ENCODE measurements around the gene TMEM175.

The TMEM175 gene, protein sequence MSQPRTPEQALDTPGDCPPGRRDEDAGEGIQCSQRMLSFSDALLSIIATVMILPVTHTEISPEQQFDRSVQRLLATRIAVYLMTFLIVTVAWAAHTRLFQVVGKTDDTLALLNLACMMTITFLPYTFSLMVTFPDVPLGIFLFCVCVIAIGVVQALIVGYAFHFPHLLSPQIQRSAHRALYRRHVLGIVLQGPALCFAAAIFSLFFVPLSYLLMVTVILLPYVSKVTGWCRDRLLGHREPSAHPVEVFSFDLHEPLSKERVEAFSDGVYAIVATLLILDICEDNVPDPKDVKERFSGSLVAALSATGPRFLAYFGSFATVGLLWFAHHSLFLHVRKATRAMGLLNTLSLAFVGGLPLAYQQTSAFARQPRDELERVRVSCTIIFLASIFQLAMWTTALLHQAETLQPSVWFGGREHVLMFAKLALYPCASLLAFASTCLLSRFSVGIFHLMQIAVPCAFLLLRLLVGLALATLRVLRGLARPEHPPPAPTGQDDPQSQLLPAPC

DNA sequence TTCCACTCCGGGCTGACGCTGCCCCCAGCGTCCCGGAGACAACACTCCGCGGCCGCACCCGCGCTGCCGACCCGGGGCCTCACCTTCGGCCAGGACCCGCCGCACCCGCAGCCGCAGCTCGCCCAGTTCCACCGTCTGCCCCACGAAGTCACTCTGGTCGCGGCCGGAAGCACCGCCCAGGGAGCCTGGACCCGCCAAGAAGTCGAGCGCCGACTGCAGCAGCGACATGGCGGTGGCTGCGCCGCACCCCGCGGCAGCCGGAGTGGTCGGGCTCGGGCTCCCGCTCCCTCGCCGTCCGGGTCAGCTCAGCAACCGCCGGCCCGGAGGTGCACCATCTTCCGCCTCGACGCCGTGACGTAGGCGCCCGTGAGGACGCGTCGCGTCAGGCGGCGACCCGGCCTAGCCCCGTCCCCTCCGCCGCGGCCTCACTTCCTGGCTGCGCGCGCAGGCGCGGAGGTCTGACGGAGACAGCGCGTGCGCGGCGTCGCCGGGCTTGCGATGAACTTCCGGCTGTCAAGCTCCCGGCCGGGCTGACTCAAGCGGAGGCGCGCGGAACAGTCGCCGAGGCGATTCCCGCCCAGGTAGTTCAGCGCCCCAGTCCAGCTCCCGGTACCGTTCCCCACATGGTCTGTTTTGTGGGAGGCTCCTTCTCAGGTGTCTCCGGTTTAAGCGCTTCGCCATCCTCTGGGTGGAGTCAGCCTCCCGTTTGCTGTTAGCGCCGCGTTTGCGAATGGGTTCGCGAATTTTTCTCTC, at the start of gene TMEM175, which contains the start of gene GAK:
Gene TMEM175 (plus strand): TSS at position 501 of the 753 bp plus-strand sequence. CDS start 15,280 bp downstream, outside the sequence.
Gene GAK (minus strand): TSS at position 357 of the 753 bp plus-strand sequence. CDS start 129 bp downstream, at position 228.
- Histone ChIP-seq H3F3A (ENCODE audit: control insufficient read depth, insufficient read depth) (peaks cover 30% of the 10 kb centered on the region), H3K4me2 (ENCODE audit: low read length) (peak within 1 kb of the TSS; percentile 99), H3K27ac (ENCODE audit: low read depth, low read length) (peak within 1 kb of the TSS; percentile 25; the same call in 1 of the 2 replicates), H3K36me3 (ENCODE audit: control insufficient read depth, low read length) (peaks cover 4% of the 10 kb centered on the region), H3K4me3 (ENCODE audit: low read length) (peak within 1 kb of the TSS; percentile 98), H3K9me3 (ENCODE audit: control insufficient read depth, insufficient read depth, low read length) (no peaks in the 10 kb centered on the region), H3K79me2 (ENCODE audit: control insufficient read depth, low read length) (peaks cover 50% of the 10 kb centered on the region), H4K20me1 (ENCODE audit: control insufficient read depth, insufficient read depth, low read depth, low read length) (peaks cover 20% of the 10 kb centered on the region), H3K27me3 (ENCODE audit: control insufficient read depth, low read length) (peaks cover 18% of the 10 kb centered on the region), H3K4me1 (ENCODE audit: control insufficient read depth, low read length) (peaks cover 58% of the 10 kb centered on the region), H3K9me2 (replicated peaks; ENCODE audit: control insufficient read depth, low read length) (no peaks in the 10 kb centered on the region)
- no peak for TF ChIP-seq EZH2phosphoT487 (IDR thresholded peaks at IDR 0.05; ENCODE audit: borderline replicate concordance, low read length)
- TF ChIP-seq, protein P1, sequence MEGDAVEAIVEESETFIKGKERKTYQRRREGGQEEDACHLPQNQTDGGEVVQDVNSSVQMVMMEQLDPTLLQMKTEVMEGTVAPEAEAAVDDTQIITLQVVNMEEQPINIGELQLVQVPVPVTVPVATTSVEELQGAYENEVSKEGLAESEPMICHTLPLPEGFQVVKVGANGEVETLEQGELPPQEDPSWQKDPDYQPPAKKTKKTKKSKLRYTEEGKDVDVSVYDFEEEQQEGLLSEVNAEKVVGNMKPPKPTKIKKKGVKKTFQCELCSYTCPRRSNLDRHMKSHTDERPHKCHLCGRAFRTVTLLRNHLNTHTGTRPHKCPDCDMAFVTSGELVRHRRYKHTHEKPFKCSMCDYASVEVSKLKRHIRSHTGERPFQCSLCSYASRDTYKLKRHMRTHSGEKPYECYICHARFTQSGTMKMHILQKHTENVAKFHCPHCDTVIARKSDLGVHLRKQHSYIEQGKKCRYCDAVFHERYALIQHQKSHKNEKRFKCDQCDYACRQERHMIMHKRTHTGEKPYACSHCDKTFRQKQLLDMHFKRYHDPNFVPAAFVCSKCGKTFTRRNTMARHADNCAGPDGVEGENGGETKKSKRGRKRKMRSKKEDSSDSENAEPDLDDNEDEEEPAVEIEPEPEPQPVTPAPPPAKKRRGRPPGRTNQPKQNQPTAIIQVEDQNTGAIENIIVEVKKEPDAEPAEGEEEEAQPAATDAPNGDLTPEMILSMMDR (IDR thresholded peaks at IDR 0.05; ENCODE audit: low read depth, low read length, poor library complexity, severe bottlenecking) = no peak

DNA sequence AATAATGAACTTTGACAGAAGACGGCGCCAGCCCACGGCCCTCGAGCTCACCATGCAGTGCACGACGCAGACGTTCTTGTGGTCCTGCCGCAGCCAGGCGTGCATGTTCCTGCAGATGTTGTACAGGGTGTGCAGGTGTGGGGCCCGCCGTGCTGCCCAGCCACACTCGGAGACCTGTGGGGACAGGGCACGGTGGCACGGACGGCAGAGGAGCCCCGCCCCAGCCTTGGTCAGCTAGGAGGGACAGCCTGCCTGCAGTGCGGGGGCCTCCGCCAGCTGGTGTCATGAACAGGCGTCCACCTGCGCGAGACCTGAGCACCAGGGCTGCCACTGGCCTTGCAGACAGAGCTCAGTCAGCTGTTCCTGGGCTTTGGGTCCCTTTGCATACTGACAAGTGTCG, 49.6 kb upstream of the TMEM175 start:
- Histone ChIP-seq H3K36me3 (ENCODE audit: control insufficient read depth, low read length) (peaks cover 14% of the 10 kb centered on the region; the same call in 1 of the 2 replicates), H3K4me1 (ENCODE audit: control insufficient read depth, low read length) (no peaks in the 10 kb centered on the region), H3K79me2 (ENCODE audit: control insufficient read depth, low read length) (no peaks in the 10 kb centered on the region), H3K4me3 (ENCODE audit: low read length) (no peak overlapping the region), H4K20me1 (ENCODE audit: control insufficient read depth, insufficient read depth, low read depth, low read length) (no peaks in the 10 kb centered on the region), H3K27me3 (ENCODE audit: control insufficient read depth, low read length) (no peaks in the 10 kb centered on the region), H3F3A (ENCODE audit: control insufficient read depth, insufficient read depth) (no peaks in the 10 kb centered on the region), H3K9me2 (replicated peaks; ENCODE audit: control insufficient read depth, low read length) (no peaks in the 10 kb centered on the region), H3K4me2 (ENCODE audit: low read length) (no peak overlapping the region), H3K27ac (ENCODE audit: low read depth, low read length) (no peak overlapping the region), H3K9me3 (ENCODE audit: control insufficient read depth, insufficient read depth, low read length) (peaks cover 6% of the 10 kb centered on the region; the same call in 1 of the 2 replicates)
- TF ChIP-seq, protein P1 (IDR thresholded peaks at IDR 0.05; ENCODE audit: low read depth, low read length, poor library complexity, severe bottlenecking) = no peak
- TF ChIP-seq EZH2phosphoT487 (IDR thresholded peaks at IDR 0.05; ENCODE audit: borderline replicate concordance, low read length) = no peak

DNA sequence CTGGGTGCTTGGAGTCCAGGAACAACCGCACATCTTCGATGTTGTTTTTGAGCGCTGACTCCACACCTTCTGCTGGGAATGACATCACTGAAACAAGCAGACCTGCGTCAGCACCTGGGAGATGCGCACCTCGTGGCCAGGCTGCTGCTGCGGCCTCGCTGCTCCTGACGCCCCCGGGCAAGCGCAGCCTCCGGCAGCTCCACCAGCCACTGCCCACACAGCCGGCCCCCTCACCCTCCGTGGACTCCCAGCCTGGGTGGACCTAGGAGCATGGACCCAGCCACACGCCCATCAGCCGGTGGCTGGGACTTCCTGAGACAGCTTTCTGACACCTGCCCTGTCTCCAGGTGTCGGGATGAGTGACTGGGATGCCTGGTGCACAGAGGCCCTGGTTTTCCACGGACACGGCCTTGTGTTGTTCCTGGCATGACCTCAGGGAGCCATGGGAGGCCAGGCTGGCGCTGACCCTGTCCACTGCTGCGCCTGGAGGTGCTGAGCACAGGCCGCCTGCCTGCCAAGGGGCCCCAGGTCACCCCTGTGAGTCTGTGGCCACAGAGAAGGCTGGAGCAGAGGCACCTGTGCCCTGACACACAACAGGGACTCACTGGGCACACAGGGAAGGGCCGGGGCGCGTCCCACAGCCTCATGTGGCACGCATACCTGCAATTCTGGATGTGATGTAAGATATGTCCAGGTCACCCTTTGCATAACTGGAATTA, 48.7 kb upstream of the TMEM175 start:
- Histone ChIP-seq H4K20me1 (ENCODE audit: control insufficient read depth, insufficient read depth, low read depth, low read length) (no peaks in the 10 kb centered on the region), H3K27ac (ENCODE audit: low read depth, low read length) (no peak overlapping the region), H3K4me2 (ENCODE audit: low read length) (no peak overlapping the region), H3K36me3 (ENCODE audit: control insufficient read depth, low read length) (peaks cover 21% of the 10 kb centered on the region), H3K27me3 (ENCODE audit: control insufficient read depth, low read length) (no peaks in the 10 kb centered on the region), H3K9me2 (replicated peaks; ENCODE audit: control insufficient read depth, low read length) (no peaks in the 10 kb centered on the region), H3K4me3 (ENCODE audit: low read length) (no peak overlapping the region), H3F3A (ENCODE audit: control insufficient read depth, insufficient read depth) (no peaks in the 10 kb centered on the region), H3K79me2 (ENCODE audit: control insufficient read depth, low read length) (no peaks in the 10 kb centered on the region), H3K4me1 (ENCODE audit: control insufficient read depth, low read length) (no peaks in the 10 kb centered on the region), H3K9me3 (ENCODE audit: control insufficient read depth, insufficient read depth, low read length) (peaks cover 9% of the 10 kb centered on the region; the same call in 1 of the 2 replicates)
- TF ChIP-seq, protein P1 (IDR thresholded peaks at IDR 0.05; ENCODE audit: low read depth, low read length, poor library complexity, severe bottlenecking) = no peak
- TF ChIP-seq EZH2phosphoT487 (IDR thresholded peaks at IDR 0.05; ENCODE audit: borderline replicate concordance, low read length) = no peak
